GM12891 (cell line): ENCODE measurements around the gene PRKAR1A.
"Not testable (repeated sequence)": the region's sequence is repeated elsewhere in the genome, so short reads cannot be mapped to it uniquely, and the experiment has no call there.

ENCODE experiments used
- DNase-seq: peaks from one replicate; pipeline ENCODE4 v3.0.0; 2011; ENCODE audit warnings: low spot score; ENCODE audit not compliant: insufficient read length
- FAIRE-seq: peaks from 2 replicates; lab custom pipeline; 2011; peaks lifted over from hg19 to GRCh38; lab: Jason Lieb, UNC
- PAX5 ChIP-seq: IDR thresholded peaks from 2 replicates; pipeline ENCODE4 v1.6.1; 2011; ENCODE audit warnings: low read length, moderate library complexity, mild to moderate bottlenecking; ENCODE audit not compliant: insufficient read depth, severe bottlenecking
- POLR2A ChIP-seq: IDR thresholded peaks from 2 replicates; pipeline ENCODE4 v1.6.1; 2011; ENCODE audit warnings: low read depth, low read length, control low read depth
- POLR2AphosphoS5 ChIP-seq: IDR thresholded peaks from 2 replicates; pipeline ENCODE4 v1.6.1; 2011; ENCODE audit warnings: low read depth, low read length, control low read depth
- POU2F2 ChIP-seq: IDR thresholded peaks from 2 replicates; pipeline ENCODE4 v1.6.1; 2011; ENCODE audit warnings: low read depth, mild to moderate bottlenecking, control low read depth, low read length, moderate library complexity
- SPI1 ChIP-seq: IDR thresholded peaks from 2 replicates; pipeline ENCODE4 v1.6.1; 2011; ENCODE audit warnings: low read depth, low read length, control low read depth
- TAF1 ChIP-seq: IDR thresholded peaks from 2 replicates; pipeline ENCODE4 v1.6.1; 2011; ENCODE audit warnings: low read depth, low read length, control low read depth

Gene PRKAR1A

DNA sequence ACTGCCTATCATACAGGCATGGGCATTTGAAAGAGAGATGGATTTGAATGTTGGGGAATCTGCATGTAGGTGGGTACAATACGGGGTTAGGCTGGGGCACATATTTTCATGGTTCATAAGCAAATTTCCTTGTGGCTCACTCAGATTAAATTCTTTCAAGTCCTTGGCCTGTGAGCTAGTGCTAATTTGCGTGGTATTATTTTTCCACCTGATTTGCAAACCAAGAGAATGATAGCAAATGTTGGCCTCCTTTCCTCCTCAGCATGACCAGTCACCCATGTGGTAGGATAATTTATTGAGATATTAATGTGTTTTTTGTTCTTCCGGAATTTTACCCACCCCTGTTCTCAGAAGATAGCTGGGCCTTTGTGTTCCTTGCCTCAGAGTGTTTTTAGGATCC, 66.0 kb downstream of the PRKAR1A start:
- FAIRE-seq (no peak), DNase-seq (no peak)
- TF ChIP-seq POLR2A = no peak
- no peak for TF ChIP-seq PAX5
- TF ChIP-seq SPI1 = no peak

- FAIRE-seq (no peak), DNase-seq (no peak)
- TF ChIP-seq PAX5 (no peak), POLR2AphosphoS5 (no peak), POU2F2 (no peak), TAF1 (no peak)
These were observed 67.1 kb downstream of the PRKAR1A start for GRCh38 chr17:68579194-68579927.

DNA sequence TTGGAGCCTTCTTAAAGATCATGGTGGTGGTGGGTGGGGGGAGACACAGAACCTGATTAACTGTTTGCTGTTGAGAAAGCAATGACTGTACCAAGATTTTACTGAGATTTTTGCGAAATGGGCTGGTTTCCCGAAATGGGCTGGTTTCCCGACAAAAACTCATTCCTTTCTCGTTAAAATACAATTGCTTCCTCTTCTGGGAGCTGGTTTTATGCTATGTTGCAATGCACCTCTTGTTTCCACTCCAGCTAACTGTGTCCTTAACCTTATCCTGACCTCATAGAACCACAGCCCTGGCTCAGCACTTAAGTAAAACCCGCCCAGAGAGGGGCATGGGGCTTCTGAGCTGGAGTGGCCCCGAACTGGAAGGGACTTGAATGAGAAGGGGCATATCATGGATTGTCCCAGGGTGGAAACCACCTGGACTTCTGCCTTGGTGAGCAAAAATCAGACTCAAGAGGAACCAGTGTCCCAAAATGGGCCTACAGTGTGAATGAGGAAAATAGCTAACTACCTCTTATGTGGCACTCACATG, 68.1 kb downstream of the PRKAR1A start:
- no peak for TF ChIP-seq PAX5
- no peak for TF ChIP-seq POLR2A
- no peak for TF ChIP-seq TAF1
- TF ChIP-seq POLR2AphosphoS5 = no peak
- TF ChIP-seq POU2F2 = no peak
- no peak for TF ChIP-seq SPI1
- DNase-seq (no peak), FAIRE-seq (no peak)

DNA sequence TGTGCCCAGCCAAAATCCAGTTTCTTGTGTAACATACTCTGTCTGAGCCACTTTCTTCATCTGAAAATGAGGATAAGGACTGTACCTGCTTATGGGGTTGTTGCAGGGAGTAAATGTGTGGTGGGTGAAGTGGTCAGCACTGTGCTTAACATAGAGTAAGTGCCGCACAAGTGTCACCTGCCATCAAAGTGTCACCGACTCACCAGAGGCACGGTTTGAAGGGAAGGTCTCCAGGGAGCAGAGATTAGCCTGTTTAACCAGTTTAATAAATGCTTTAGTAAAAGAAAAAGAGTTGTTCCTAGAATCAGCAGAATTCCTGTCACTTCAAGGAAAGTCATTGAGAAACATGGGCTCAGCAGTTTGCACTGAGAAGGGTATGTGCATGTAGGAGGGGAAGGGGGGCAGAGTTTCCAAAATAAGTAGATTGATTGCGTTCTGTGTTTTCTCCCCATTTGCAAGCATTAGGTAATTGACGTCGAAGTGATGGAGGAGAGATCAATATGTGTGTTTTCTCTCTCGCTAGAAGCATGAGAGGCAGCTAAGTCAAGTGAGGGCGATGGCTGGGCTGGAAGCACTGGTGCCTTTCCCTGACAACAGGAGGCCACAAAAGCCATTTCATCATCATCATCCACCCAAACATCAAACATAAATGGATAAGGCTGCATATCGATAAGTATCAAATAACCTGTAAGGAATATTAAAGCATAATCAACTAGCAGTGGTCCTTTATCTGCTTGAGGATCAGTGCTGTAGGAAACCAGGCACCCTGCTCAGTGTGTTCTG, 69.8 kb downstream of the PRKAR1A start:
- DNase-seq = no peak
- TF ChIP-seq POU2F2 = no peak
- no peak for TF ChIP-seq PAX5
- no peak for TF ChIP-seq TAF1
- no peak for TF ChIP-seq SPI1
- no peak for TF ChIP-seq POLR2AphosphoS5
- no peak for FAIRE-seq

DNA sequence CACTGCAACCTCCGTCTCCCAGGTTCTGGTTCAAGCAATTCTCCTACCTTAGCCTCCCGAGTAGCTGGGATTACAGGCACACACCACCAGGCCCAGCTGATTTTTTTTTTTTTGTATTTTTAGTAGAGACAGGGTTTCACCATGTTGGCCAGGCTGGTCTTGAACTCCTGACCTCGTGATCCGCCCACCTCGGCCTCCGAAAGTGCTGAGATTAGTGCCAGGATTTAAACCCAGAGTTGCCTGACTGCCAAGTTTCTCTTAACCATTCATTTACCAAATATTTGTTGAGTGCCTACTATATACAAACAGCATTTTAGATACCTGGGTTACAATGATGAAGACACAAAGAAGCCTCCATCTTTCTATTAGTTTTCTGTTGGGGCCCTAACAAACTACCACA, 70.6 kb downstream of the PRKAR1A start:
- not testable (repeated sequence) for DNase-seq, FAIRE-seq

DNA sequence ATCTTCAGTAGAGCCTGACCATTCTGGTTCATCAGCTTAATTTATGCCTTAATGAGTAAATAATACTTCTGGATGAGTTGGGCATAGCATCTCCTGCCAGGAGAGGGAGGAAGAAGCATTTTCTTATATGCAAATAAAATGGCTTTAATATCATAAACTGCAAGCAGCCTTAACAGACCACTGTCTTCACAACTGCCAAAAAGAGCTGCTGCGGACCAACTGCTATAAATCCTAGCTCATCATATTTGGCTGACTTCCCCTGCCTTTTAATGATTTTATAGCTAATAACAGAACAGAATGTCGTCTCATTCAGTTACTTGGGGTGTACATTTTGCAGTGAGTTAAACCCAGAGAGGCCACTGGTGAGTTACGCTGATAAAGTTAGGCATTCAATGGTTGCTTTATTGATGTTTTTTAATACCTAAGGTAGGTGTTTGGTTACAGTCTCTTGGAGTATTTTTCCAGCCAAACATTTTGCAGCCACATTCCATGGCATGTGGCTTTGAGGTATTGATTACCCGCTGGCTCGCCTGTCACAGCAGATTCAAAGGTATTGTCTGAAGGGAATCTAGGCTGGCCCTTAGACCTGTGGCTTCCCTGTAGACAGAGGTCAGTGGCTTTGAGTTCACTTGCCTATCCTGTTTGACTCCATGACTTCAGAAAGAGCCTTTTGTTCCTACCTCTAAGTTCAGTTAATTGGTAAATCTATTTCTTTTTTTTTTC, 72.5 kb downstream of the PRKAR1A start:
- FAIRE-seq = no peak
- no peak for DNase-seq
- TF ChIP-seq POLR2AphosphoS5 (no peak), POU2F2 (no peak), TAF1 (no peak), SPI1 (no peak), POLR2A (no peak), PAX5 (no peak)

- DNase-seq = no peak
- TF ChIP-seq POLR2AphosphoS5 (no peak), POLR2A (no peak), POU2F2 (no peak), SPI1 (no peak), TAF1 (no peak)
- no peak for FAIRE-seq
These were observed 73.4 kb downstream of the PRKAR1A start for GRCh38 chr17:68585643-68586042.

GRCh38 chr17:68587026-68587425, 74.8 kb downstream of the PRKAR1A start:
- TF ChIP-seq TAF1 (no peak), POLR2A (no peak), POLR2AphosphoS5 (no peak), PAX5 (no peak), POU2F2 (no peak), SPI1 (no peak)
- DNase-seq (no peak), FAIRE-seq (no peak)

- FAIRE-seq = no peak
- no peak for TF ChIP-seq POU2F2
- no peak for TF ChIP-seq TAF1
- no peak for TF ChIP-seq PAX5
- TF ChIP-seq SPI1 = no peak
- no peak for TF ChIP-seq POLR2A
- TF ChIP-seq POLR2AphosphoS5 = no peak
- no peak for DNase-seq
These were observed 75.6 kb downstream of the PRKAR1A start for GRCh38 chr17:68587847-68588246.
